ENCODE results near the gene PELI1. TPM values are rescaled to one million over a fixed set of nuclear protein-coding genes. Genes with fewer than 3 reads are reported as not detected.

The PELI1 gene
- total RNA-seq, 1 experiment from 2014 or later = 53.5 TPM

- POLR2A ChIA-PET = no interaction called here
- Mint-ChIP-seq H3K27me3 (ENCODE audit: low read depth) (no peaks in the 10 kb centered on the region), H3K9me3 (no peaks in the 10 kb centered on the region), H3K4me1 (no peaks in the 10 kb centered on the region), H3K36me3 (no peaks in the 10 kb centered on the region), H3K4me3 (no peak overlapping the region), H3K27ac (no peak overlapping the region)
- ATAC-seq (no peak), DNase-seq (ENCODE audit: low spot score) (no peak)
- CTCF ChIA-PET = no interaction called here
- TF ChIP-seq TP53 (CRISPR knock-in tag; IDR thresholded peaks at IDR 0.05) (no peak), CTCF (IDR thresholded peaks at IDR 0.05) (no peak), CREM (CRISPR knock-in tag; IDR thresholded peaks at IDR 0.05) (no peak), GRHL2 (CRISPR knock-in tag; IDR thresholded peaks at IDR 0.05; ENCODE audit: insufficient replicate concordance, severe bottlenecking) (no peak), FOXJ3 (CRISPR knock-in tag; IDR thresholded peaks at IDR 0.05; ENCODE audit: borderline replicate concordance) (no peak)
Observed at GRCh38 chr2:64162516-64162915, 18.3 kb upstream of the PELI1 start.

- Mint-ChIP-seq H3K4me1 (peaks cover 6% of the 10 kb centered on the region), H3K36me3 (no peaks in the 10 kb centered on the region), H3K27me3 (ENCODE audit: low read depth) (no peaks in the 10 kb centered on the region), H3K9me3 (no peaks in the 10 kb centered on the region), H3K4me3 (no peak overlapping the region), H3K27ac (no peak overlapping the region)
- ChIA-PET CTCF (no interaction called here), POLR2A (no interaction called here)
- TF ChIP-seq PREB (CRISPR knock-in tag; IDR thresholded peaks at IDR 0.05; ENCODE audit: borderline replicate concordance) (no peak), CREM (CRISPR knock-in tag; IDR thresholded peaks at IDR 0.05) (no peak), NFE2L1 (CRISPR knock-in tag; IDR thresholded peaks at IDR 0.05) (no peak), NR1H2 (CRISPR knock-in tag; IDR thresholded peaks at IDR 0.05) (no peak)
- DNase-seq (ENCODE audit: low spot score) (no peak), ATAC-seq (no peak)
Observed at GRCh38 chr2:64157792-64158191, 13.6 kb upstream of the PELI1 start.

GRCh38 chr2:64153811-64154210 lies 9.6 kb upstream of the PELI1 start:
- no peak for DNase-seq (ENCODE audit: low spot score)
- H3K9me3 Mint-ChIP-seq = no peaks in the 10 kb centered on the region

GRCh38 chr2:64151476-64151875 lies 7.3 kb upstream of the PELI1 start:
- Mint-ChIP-seq H3K4me3 (no peak overlapping the region), H3K36me3 (no peaks in the 10 kb centered on the region), H3K9me3 (no peaks in the 10 kb centered on the region), H3K27ac (no peak overlapping the region), H3K27me3 (ENCODE audit: low read depth) (no peaks in the 10 kb centered on the region), H3K4me1 (peaks cover 13% of the 10 kb centered on the region)
- POLR2A ChIA-PET = no interaction called here
- ATAC-seq = no peak
- no peak for DNase-seq (ENCODE audit: low spot score)
- CTCF ChIA-PET = no interaction called here
- TF ChIP-seq E2F4 (CRISPR knock-in tag; IDR thresholded peaks at IDR 0.05; ENCODE audit: borderline replicate concordance, low read depth) (no peak), ATF3 (CRISPR knock-in tag; conservative IDR thresholded peaks at IDR 0.05) (no peak), MXD4 (CRISPR knock-in tag; IDR thresholded peaks at IDR 0.05; ENCODE audit: borderline replicate concordance) (no peak), TEAD4 (CRISPR knock-in tag; IDR thresholded peaks at IDR 0.05) (no peak), USF1 (CRISPR knock-in tag; IDR thresholded peaks at IDR 0.05) (no peak), ZBTB43 (CRISPR knock-in tag; IDR thresholded peaks at IDR 0.05) (no peak), ZNF138 (CRISPR knock-in tag; conservative IDR thresholded peaks at IDR 0.05) (no peak)

More at GRCh38 chr2:64153811-64154210, 9.6 kb upstream of the PELI1 start:
- H3K4me3 Mint-ChIP-seq = no peak overlapping the region
- peak; percentile 56 for ATAC-seq
- H3K36me3 Mint-ChIP-seq = no peaks in the 10 kb centered on the region
- no peaks in the 10 kb centered on the region for H3K27me3 Mint-ChIP-seq (ENCODE audit: low read depth)
- TF ChIP-seq JUN (CRISPR knock-in tag; IDR thresholded peaks at IDR 0.05) (no peak), HMGA2 (CRISPR knock-in tag; IDR thresholded peaks at IDR 0.05) (no peak), ATF1 (CRISPR knock-in tag; IDR thresholded peaks at IDR 0.05) (no peak), STAT6 (CRISPR knock-in tag; conservative IDR thresholded peaks at IDR 0.05; ENCODE audit: low read depth) (no peak), ETV6 (CRISPR knock-in tag; IDR thresholded peaks at IDR 0.05) (no peak)
- CTCF ChIA-PET = interaction anchor here (1.2 kb wide), 1 partner anchor 59 kb away, joined by 3 read pairs; no protein-coding TSS in a partner anchor
- POLR2A ChIA-PET = interaction anchor here (0.6 kb wide), 1 partner anchor 1110 kb away, joined by 3 read pairs; no protein-coding TSS in a partner anchor
- H3K27ac Mint-ChIP-seq = no peak overlapping the region
- peaks cover 13% of the 10 kb centered on the region for H3K4me1 Mint-ChIP-seq

All from WTC11 (cell line).